SK-N-SH treated with all-trans-retinoic acid at 6 μM for 48 hours (cell line): ENCODE data around the gene LHX6.

ENCODE experiments used
- ATAC-seq: fragments of 200-7000 bp; cut with Tn5 transposase; 3 replicates; pipeline ENCODE4 v1.9.1; 2020; ENCODE audit warnings: mild to moderate bottlenecking, moderate library complexity
- ARNTL ChIP-seq: fragments of 450-650 bp; formaldehyde crosslinking; IDR thresholded peaks from 2 replicates; pipeline ENCODE4 v1.5.0; 2020; ENCODE audit warnings: low read depth, mild to moderate bottlenecking, moderate library complexity, borderline replicate concordance
- BACH2 ChIP-seq: fragments of 250-450 bp; sonication (Bioruptor Pico); IDR thresholded peaks from 2 replicates; pipeline ENCODE4 v1.9.0; 2021; ENCODE audit warnings: mild to moderate bottlenecking, borderline replicate concordance
- CSDC2 ChIP-seq: fragments of 250-450 bp; sonication (Bioruptor Pico); IDR thresholded peaks from 2 replicates; pipeline ENCODE4 v1.5.0; 2020; ENCODE audit warnings: mild to moderate bottlenecking, moderate library complexity
- ESRRG ChIP-seq: fragments of 250-450 bp; sonication (Bioruptor Pico); IDR thresholded peaks from 2 replicates; pipeline ENCODE4 v1.6.1; 2021; ENCODE audit warnings: mild to moderate bottlenecking
- GLIS3 ChIP-seq: fragments of 250-450 bp; sonication (Bioruptor Pico); IDR thresholded peaks from 2 replicates; pipeline ENCODE4 v1.5.0; 2020; ENCODE audit warnings: mild to moderate bottlenecking, moderate library complexity
- ISL1 ChIP-seq: fragments of 250-450 bp; sonication (Bioruptor Pico); IDR thresholded peaks from 2 replicates; pipeline ENCODE4 v2.1.2; 2022; ENCODE audit warnings: mild to moderate bottlenecking, moderate library complexity
- PPARA ChIP-seq: fragments of 250-450 bp; sonication (Bioruptor Pico); IDR thresholded peaks from 2 replicates; pipeline ENCODE4 v1.5.0; 2020; ENCODE audit warnings: mild to moderate bottlenecking, borderline replicate concordance
- RARB ChIP-seq: fragments of 250-450 bp; sonication (Bioruptor Pico); IDR thresholded peaks from 2 replicates; pipeline ENCODE4 v1.8.0; 2021; ENCODE audit warnings: mild to moderate bottlenecking, moderate library complexity
- TCF4 ChIP-seq: fragments of 250-450 bp; sonication (Bioruptor Pico); IDR thresholded peaks from 2 replicates; pipeline ENCODE4 v1.8.0; 2021; ENCODE audit warnings: mild to moderate bottlenecking, moderate library complexity, borderline replicate concordance
- ZC3H10 ChIP-seq: fragments of 250-450 bp; sonication (Bioruptor Pico); IDR thresholded peaks from 2 replicates; pipeline ENCODE4 v1.5.1; 2021; ENCODE audit warnings: mild to moderate bottlenecking, moderate library complexity
- ZFP3 ChIP-seq: fragments of 250-450 bp; sonication (Bioruptor Pico); IDR thresholded peaks from 2 replicates; pipeline ENCODE4 v1.5.0; 2020; ENCODE audit warnings: mild to moderate bottlenecking, moderate library complexity
- ZFP30 ChIP-seq: fragments of 450-650 bp; formaldehyde crosslinking; IDR thresholded peaks from 2 replicates; pipeline ENCODE4 v1.5.0; 2022; ENCODE audit warnings: mild to moderate bottlenecking, moderate library complexity
- ZNF565 ChIP-seq: fragments of 450-650 bp; formaldehyde crosslinking; conservative IDR thresholded peaks from 2 replicates; pipeline ENCODE4 v1.5.0; 2020; ENCODE audit warnings: low read depth, mild to moderate bottlenecking, moderate library complexity
- ZNF70 ChIP-seq: fragments of 450-650 bp; formaldehyde crosslinking; IDR thresholded peaks from 2 replicates; pipeline ENCODE4 v1.5.0; 2020; ENCODE audit warnings: mild to moderate bottlenecking, moderate library complexity
- TF ChIP-seq, protein P1 (sequence below): fragments of 250-450 bp; sonication (Bioruptor Pico); IDR thresholded peaks from 2 replicates; pipeline ENCODE4 v1.5.1; 2021; ENCODE audit warnings: mild to moderate bottlenecking, moderate library complexity
- TF ChIP-seq, protein P2 (sequence below): fragments of 250-450 bp; sonication (Bioruptor Pico); IDR thresholded peaks from 2 replicates; pipeline ENCODE4 v1.5.0; 2020; ENCODE audit warnings: mild to moderate bottlenecking, moderate library complexity
- TF ChIP-seq, protein P3 (sequence below): fragments of 250-450 bp; sonication (Bioruptor Pico); IDR thresholded peaks from 2 replicates; pipeline ENCODE4 v1.8.0; 2020; ENCODE audit warnings: mild to moderate bottlenecking, moderate library complexity, borderline replicate concordance
- TF ChIP-seq, protein P4 (sequence below): fragments of 250-450 bp; sonication (Bioruptor Pico); IDR thresholded peaks from 2 replicates; pipeline ENCODE4 v1.8.0; 2021; ENCODE audit warnings: low read depth, mild to moderate bottlenecking, moderate library complexity, borderline replicate concordance
- TF ChIP-seq, protein P5 (sequence below): fragments of 250-450 bp; sonication (Bioruptor Pico); IDR thresholded peaks from 2 replicates; pipeline ENCODE4 v1.5.1; 2020; ENCODE audit warnings: low read depth, mild to moderate bottlenecking, moderate library complexity

LHX6 gene

DNA sequence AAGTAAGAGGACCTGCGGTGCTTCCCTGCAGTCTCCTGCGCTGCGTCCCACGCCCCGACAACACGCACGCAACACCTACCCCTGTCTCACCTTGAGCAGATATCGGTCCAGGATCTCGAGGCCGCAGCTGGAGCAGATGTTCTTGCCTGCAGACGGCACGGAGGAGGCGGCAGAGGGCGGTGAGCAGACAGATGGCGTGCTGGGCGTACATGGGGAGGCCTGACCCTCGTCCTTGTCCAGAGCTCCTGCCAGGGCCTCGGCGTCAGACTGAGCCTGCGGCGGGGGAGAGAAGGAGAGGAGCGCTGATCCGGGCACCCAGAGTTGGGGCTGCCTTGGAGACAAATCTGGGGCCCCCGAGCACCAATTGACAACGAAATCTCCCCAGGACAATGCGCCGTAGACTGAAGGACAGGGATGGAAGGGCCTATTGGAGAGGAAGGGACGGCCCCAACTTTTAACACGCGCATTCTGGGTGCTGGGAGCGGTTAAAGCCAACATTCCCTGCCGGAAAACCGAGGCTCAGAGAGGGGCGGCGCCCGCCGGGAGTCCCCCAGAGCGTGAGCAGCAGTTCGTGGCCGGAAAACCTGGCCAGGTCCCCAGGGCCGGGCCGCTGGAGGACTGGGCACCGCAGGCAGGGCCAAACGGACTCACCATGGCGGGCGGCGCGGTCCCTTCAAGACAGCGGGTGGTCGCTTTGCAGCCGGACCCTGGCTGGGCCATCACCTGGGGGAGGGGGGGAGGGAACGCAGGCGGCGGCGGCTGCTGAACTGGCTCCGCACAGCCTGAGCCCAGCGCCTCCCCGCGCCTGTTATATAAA is 1.8 kb downstream of the LHX6 start:
- ATAC-seq, result peak; percentile 12
- no peak for TF ChIP-seq BACH2 (CRISPR knock-in tag)
- TF ChIP-seq, protein P1, sequence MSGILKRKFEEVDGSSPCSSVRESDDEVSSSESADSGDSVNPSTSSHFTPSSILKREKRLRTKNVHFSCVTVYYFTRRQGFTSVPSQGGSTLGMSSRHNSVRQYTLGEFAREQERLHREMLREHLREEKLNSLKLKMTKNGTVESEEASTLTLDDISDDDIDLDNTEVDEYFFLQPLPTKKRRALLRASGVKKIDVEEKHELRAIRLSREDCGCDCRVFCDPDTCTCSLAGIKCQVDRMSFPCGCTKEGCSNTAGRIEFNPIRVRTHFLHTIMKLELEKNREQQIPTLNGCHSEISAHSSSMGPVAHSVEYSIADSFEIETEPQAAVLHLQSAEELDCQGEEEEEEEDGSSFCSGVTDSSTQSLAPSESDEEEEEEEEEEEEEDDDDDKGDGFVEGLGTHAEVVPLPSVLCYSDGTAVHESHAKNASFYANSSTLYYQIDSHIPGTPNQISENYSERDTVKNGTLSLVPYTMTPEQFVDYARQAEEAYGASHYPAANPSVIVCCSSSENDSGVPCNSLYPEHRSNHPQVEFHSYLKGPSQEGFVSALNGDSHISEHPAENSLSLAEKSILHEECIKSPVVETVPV (CRISPR knock-in tag), result no peak
- TF ChIP-seq, protein P2, sequence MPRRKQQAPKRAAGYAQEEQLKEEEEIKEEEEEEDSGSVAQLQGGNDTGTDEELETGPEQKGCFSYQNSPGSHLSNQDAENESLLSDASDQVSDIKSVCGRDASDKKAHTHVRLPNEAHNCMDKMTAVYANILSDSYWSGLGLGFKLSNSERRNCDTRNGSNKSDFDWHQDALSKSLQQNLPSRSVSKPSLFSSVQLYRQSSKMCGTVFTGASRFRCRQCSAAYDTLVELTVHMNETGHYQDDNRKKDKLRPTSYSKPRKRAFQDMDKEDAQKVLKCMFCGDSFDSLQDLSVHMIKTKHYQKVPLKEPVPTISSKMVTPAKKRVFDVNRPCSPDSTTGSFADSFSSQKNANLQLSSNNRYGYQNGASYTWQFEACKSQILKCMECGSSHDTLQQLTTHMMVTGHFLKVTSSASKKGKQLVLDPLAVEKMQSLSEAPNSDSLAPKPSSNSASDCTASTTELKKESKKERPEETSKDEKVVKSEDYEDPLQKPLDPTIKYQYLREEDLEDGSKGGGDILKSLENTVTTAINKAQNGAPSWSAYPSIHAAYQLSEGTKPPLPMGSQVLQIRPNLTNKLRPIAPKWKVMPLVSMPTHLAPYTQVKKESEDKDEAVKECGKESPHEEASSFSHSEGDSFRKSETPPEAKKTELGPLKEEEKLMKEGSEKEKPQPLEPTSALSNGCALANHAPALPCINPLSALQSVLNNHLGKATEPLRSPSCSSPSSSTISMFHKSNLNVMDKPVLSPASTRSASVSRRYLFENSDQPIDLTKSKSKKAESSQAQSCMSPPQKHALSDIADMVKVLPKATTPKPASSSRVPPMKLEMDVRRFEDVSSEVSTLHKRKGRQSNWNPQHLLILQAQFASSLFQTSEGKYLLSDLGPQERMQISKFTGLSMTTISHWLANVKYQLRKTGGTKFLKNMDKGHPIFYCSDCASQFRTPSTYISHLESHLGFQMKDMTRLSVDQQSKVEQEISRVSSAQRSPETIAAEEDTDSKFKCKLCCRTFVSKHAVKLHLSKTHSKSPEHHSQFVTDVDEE (CRISPR knock-in tag), result no peak
- no peak for TF ChIP-seq ARNTL (CRISPR knock-in tag)
- no peak for TF ChIP-seq CSDC2 (CRISPR knock-in tag)
- no peak for TF ChIP-seq GLIS3
- TF ChIP-seq, protein P3, sequence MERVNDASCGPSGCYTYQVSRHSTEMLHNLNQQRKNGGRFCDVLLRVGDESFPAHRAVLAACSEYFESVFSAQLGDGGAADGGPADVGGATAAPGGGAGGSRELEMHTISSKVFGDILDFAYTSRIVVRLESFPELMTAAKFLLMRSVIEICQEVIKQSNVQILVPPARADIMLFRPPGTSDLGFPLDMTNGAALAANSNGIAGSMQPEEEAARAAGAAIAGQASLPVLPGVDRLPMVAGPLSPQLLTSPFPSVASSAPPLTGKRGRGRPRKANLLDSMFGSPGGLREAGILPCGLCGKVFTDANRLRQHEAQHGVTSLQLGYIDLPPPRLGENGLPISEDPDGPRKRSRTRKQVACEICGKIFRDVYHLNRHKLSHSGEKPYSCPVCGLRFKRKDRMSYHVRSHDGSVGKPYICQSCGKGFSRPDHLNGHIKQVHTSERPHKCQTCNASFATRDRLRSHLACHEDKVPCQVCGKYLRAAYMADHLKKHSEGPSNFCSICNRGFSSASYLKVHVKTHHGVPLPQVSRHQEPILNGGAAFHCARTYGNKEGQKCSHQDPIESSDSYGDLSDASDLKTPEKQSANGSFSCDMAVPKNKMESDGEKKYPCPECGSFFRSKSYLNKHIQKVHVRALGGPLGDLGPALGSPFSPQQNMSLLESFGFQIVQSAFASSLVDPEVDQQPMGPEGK (CRISPR knock-in tag), result no peak
- no peak for TF ChIP-seq ZNF70 (CRISPR knock-in tag)
- TF ChIP-seq, all 23 proteins: peak for 0

DNA sequence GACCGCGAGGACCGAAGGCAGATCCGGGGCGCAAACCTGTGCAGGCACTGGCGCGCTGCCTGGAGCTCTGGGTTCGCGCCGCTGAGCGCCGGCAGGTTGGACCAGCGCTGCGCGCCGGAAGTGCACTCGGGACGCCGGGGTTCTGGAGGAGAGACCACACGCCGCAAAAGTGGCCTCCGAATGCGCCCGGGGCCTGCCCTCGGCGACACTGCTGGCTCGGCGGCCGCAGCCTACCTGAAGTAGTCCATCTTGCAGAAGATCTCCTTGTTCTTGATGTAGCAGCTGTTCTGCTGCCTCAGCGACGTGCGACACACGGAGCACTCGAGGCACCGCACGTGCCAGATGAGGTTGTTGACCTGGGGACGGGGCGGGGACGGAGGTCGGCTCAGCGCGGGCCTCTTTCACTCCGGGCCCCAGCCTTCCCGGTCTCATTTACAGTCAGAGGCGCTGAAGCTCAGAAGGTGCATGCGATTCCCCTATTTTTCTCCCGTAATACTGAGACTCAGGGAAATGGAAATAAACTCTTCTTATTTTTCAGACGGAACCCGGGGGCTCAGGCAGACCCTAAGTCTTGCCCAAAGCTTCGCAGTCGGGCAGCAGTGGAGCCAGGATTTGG is 2.5 kb downstream of the LHX6 start:
- ATAC-seq, result no peak
- TF ChIP-seq ZNF565 (CRISPR knock-in tag) (no peak), RARB (CRISPR knock-in tag) (no peak), CSDC2 (CRISPR knock-in tag) (no peak), ZFP30 (CRISPR knock-in tag) (no peak)
- TF ChIP-seq, protein P4, sequence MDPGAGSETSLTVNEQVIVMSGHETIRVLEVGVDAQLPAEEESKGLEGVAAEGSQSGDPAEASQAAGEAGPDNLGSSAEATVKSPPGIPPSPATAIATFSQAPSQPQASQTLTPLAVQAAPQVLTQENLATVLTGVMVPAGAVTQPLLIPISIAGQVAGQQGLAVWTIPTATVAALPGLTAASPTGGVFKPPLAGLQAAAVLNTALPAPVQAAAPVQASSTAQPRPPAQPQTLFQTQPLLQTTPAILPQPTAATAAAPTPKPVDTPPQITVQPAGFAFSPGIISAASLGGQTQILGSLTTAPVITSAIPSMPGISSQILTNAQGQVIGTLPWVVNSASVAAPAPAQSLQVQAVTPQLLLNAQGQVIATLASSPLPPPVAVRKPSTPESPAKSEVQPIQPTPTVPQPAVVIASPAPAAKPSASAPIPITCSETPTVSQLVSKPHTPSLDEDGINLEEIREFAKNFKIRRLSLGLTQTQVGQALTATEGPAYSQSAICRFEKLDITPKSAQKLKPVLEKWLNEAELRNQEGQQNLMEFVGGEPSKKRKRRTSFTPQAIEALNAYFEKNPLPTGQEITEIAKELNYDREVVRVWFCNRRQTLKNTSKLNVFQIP (CRISPR knock-in tag), result no peak
- TF ChIP-seq, protein P3 (CRISPR knock-in tag), result no peak
- TF ChIP-seq, all 23 proteins: peak for 0

DNA sequence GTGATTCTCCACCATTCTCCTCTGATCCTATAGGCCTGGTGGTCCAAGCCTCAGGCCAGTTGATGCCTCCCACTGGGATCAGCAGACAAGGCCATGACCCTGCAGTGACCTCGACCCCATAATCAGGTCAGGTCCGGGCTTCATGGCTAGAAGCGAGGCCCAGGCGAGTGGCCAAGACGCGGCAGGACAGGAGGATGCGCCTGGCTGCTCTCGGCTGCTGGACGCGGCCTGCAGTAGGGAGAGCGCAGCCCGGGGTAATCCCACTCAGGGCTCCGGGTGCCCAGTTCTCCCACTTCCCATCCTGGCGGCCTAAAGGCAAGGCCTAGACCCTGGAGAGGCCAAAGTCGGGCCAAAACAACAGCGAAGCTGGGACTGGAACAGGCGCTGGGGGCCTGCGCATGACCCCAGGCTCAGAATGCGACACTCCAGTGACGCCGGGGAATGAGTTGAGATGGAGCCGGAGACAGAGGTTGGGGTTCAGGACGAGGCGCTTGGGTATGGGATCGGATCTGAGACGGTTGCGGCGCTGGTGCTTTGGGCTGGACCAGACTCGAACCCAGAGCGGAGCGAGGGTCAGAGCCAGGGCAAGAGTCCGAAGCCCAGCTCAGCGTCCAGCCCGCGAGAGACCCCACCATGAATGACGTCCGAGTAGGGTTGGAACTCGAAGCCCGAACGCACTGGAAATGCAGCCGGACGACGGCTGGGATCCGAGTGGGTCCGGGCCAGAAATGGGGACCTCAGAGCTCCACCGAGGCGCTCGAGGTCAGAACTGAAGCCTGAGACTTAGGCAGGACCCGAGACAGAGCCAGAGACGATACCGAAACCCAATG is 3.2 kb downstream of the LHX6 start:
- no peak for ATAC-seq
- TF ChIP-seq, protein P2 (CRISPR knock-in tag), result no peak
- TF ChIP-seq, protein P5, sequence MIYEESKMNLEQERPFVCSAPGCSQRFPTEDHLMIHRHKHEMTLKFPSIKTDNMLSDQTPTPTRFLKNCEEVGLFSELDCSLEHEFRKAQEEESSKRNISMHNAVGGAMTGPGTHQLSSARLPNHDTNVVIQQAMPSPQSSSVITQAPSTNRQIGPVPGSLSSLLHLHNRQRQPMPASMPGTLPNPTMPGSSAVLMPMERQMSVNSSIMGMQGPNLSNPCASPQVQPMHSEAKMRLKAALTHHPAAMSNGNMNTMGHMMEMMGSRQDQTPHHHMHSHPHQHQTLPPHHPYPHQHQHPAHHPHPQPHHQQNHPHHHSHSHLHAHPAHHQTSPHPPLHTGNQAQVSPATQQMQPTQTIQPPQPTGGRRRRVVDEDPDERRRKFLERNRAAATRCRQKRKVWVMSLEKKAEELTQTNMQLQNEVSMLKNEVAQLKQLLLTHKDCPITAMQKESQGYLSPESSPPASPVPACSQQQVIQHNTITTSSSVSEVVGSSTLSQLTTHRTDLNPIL, result no peak
- TF ChIP-seq ISL1, result no peak
- TF ChIP-seq ZNF70 (CRISPR knock-in tag), result no peak
- no peak for TF ChIP-seq BACH2 (CRISPR knock-in tag)
- no peak for TF ChIP-seq ZFP3 (CRISPR knock-in tag)
- TF ChIP-seq ZFP30 (CRISPR knock-in tag), result no peak
- no peak for TF ChIP-seq ESRRG (CRISPR knock-in tag)
- no peak for TF ChIP-seq ZC3H10 (CRISPR knock-in tag)
- no peak for TF ChIP-seq TCF4 (CRISPR knock-in tag)
- TF ChIP-seq ARNTL (CRISPR knock-in tag), result no peak
- no peak for TF ChIP-seq RARB (CRISPR knock-in tag)
- TF ChIP-seq PPARA, result no peak
- no peak for TF ChIP-seq GLIS3
- no peak for TF ChIP-seq ZNF565 (CRISPR knock-in tag)
